B cell (primary cell): Measurements from ENCODE around the gene SYT13. TPM values are rescaled to one million over a fixed set of nuclear protein-coding genes. Genes with fewer than 3 reads are reported as not detected.

Experiments used
- ATAC-seq: fragments of 200-7000 bp; cut with Tn5 transposase; one replicate; pipeline ENCODE4 v1.10.0; 2021; ENCODE audit warnings: low read depth, mild to moderate bottlenecking, moderate number of reproducible peaks, moderate library complexity
- CTCF ChIA-PET: fragments of 350-600 bp; sonication (Branson Sonifier 250); formaldehyde crosslinking; loops from one replicate; lab custom pipeline; 2021; ENCODE audit warnings: antibody characterized with exemption, inconsistent platforms; lab: Charles Lee
- POLR2A ChIA-PET: fragments of 350-600 bp; sonication (Branson Sonifier 250); formaldehyde crosslinking; loops from one replicate; lab custom pipeline; 2021; ENCODE audit warnings: antibody characterized with exemption; lab: Charles Lee
- DNase-seq: peaks from one replicate; pipeline ENCODE4 v3.0.0; 2013
- H2AFZ ChIP-seq: 2 replicates; pipeline ENCODE4 v1.6.1; 2012; ENCODE audit warnings: mild to moderate bottlenecking, low read depth, low read length; ENCODE audit not compliant: insufficient read depth, poor library complexity, severe bottlenecking
- H3K27ac ChIP-seq, 2 donors: 1 replicate in 1 of 2; 2 replicates in 1 of 2; pipeline ENCODE4 v1.5.1; 2012 to 2013; ENCODE audit warnings: low read length in 2 of 2, mild to moderate bottlenecking in 2 of 2, moderate library complexity in 1 of 2
- H3K27me3 ChIP-seq, 4 experiments: fragments of 200-600 bp in 1 of 4; sonication (generic) in 1 of 4; replicated peaks in 1 of 4; 1 replicate in 2 of 4; 2 replicates in 2 of 4; pipeline versions ENCODE4 v1.6.1 to v1.7.0; 2013 to 2016; ENCODE audit warnings: low read length in 3 of 4, mild to moderate bottlenecking in 2 of 4, mixed read lengths in 1 of 4, moderate library complexity in 1 of 4; ENCODE audit not compliant: insufficient read depth in 4 of 4, control insufficient read depth in 3 of 4; ENCODE audit errors: control extremely low read depth in 1 of 4
- H3K36me3 ChIP-seq, 2 experiments: replicated peaks in 1 of 2; 1 replicate in 1 of 2; 2 replicates in 1 of 2; pipeline versions ENCODE4 v1.6.1 to v1.7.1; 2013; ENCODE audit warnings: low read length in 1 of 2; ENCODE audit not compliant: insufficient read depth in 2 of 2, control insufficient read depth in 1 of 2; ENCODE audit errors: control extremely low read depth in 1 of 2, extremely low read depth in 1 of 2
- H3K4me1 ChIP-seq, 2 donors: fragments of 200-600 bp in 1 of 2; sonication (generic) in 1 of 2; 1 replicate in 1 of 2; 2 replicates in 1 of 2; pipeline versions ENCODE4 v1.5.1 to v1.6.1; 2013 to 2017; ENCODE audit warnings: low read length in 2 of 2; ENCODE audit not compliant: control insufficient read depth in 2 of 2, insufficient read depth in 2 of 2
- H3K4me2 ChIP-seq: replicated peaks from 2 replicates; pipeline ENCODE3; 2012; ENCODE audit warnings: mild to moderate bottlenecking, low read depth, low read length; ENCODE audit not compliant: poor library complexity, severe bottlenecking
- H3K4me3 ChIP-seq, 5 experiments: fragments of 200-600 bp in 1 of 5; sonication (generic) in 1 of 5; 1 replicate in 3 of 5; 2 replicates in 2 of 5; pipeline versions ENCODE4 v1.5.1 to v1.7.0; 2011 to 2016; ENCODE audit warnings: low read length in 4 of 5, mild to moderate bottlenecking in 4 of 5, low read depth in 2 of 5, control low read depth in 1 of 5, moderate library complexity in 1 of 5; ENCODE audit not compliant: insufficient read depth in 1 of 5; ENCODE audit errors: control extremely low read depth in 1 of 5, extremely low read depth in 1 of 5
- H3K79me2 ChIP-seq: fragments of 200-600 bp; sonication (generic); one replicate; pipeline ENCODE4 v1.6.0; 2016; ENCODE audit warnings: low read length; ENCODE audit not compliant: control insufficient read depth, insufficient read depth
- H3K9ac ChIP-seq: fragments of 200-600 bp; sonication (generic); 2 replicates; pipeline ENCODE4 v1.6.1; 2017; ENCODE audit warnings: mild to moderate bottlenecking, low read length, moderate library complexity
- H3K9me3 ChIP-seq, 3 donors: one replicate each; pipeline versions ENCODE4 v1.6.1 to v1.7.1; 2013; ENCODE audit warnings: low read length in 2 of 3; ENCODE audit not compliant: control insufficient read depth in 2 of 3, insufficient read depth in 1 of 3; ENCODE audit errors: control extremely low read depth in 1 of 3
- H4K20me1 ChIP-seq: 2 replicates; pipeline ENCODE4 v1.6.0; 2012; ENCODE audit warnings: mild to moderate bottlenecking, low read length; ENCODE audit not compliant: insufficient read depth, control insufficient read depth, poor library complexity, severe bottlenecking
- H3K27ac Mint-ChIP-seq: one replicate; pipeline ENCODE4 v1.8.0; 2021; ENCODE audit warnings: mixed read lengths
- H3K27me3 Mint-ChIP-seq: one replicate; pipeline ENCODE4 v1.8.0; 2021; ENCODE audit warnings: mixed read lengths
- H3K4me1 Mint-ChIP-seq: one replicate; pipeline ENCODE4 v1.8.0; 2021; ENCODE audit warnings: mixed read lengths
- H3K4me3 Mint-ChIP-seq: one replicate; pipeline ENCODE4 v1.8.0; 2021; ENCODE audit warnings: mixed read lengths
- H3K9me3 Mint-ChIP-seq: one replicate; pipeline ENCODE4 v1.8.0; 2022; ENCODE audit warnings: mixed read lengths; ENCODE audit not compliant: insufficient read depth
- CTCF ChIP-seq: fragments of 200-600 bp; IDR thresholded peaks from one replicate; pipeline ENCODE4 v1.8.0; 2022; ENCODE audit warnings: antibody characterized with exemption, mild to moderate bottlenecking
- EZH2 ChIP-seq: IDR thresholded peaks from 2 replicates; pipeline ENCODE4 v1.6.1; 2012; ENCODE audit warnings: borderline replicate concordance, low read depth, mild to moderate bottlenecking, moderate library complexity, low read length; ENCODE audit not compliant: insufficient read depth, poor library complexity, severe bottlenecking
- WGBS: methylation state at CpG from one replicate; pipeline ENCODE4 v1.1.5; 2013; ENCODE audit warnings: missing lambda C conversion rate; ENCODE audit not compliant: insufficient coverage; 5-methylcytosine and 5-hydroxymethylcytosine counted together
- intact Hi-C: fragments of 100-400 bp; cut with micrococcal nuclease; formaldehyde crosslinking; loops from one replicate; pipeline ENCODE4 v1.10.0; 2022
- polyA plus RNA-seq: library from polyadenylated mRNA; depleted of rRNA; stranded (reverse); fragments of >200 nt; gene quantifications from 2 replicates; pipeline ENCODE4 v1.2.3, GENCODE V29; 2012
- total RNA-seq, 2 donors: library from RNA; stranded (reverse); fragments of 120-200 nt in 1 of 2; gene quantifications; 1 replicate in 1 of 2; 2 replicates in 1 of 2; pipeline versions ENCODE4 v1.2.3 to v1.2.4, GENCODE V29; 2013 to 2022

The SYT13 gene
- total and polyA plus RNA-seq, 2 donors (not counting 1 experiment from before 2014, with no cell fraction given): not detected

GRCh38 chr11:45323601-45324249 is 37.6 kb upstream of the SYT13 start:
- H3K4me3 ChIP-seq: no peak overlapping the region
- H3K27me3 ChIP-seq: peaks cover 0 to 25% (median 1%) of the 10 kb centered on the region in 4 experiments
- no peaks in the 10 kb centered on the region for H4K20me1 ChIP-seq
- no peak overlapping the region for H3K27ac Mint-ChIP-seq
- CTCF ChIA-PET: interaction anchor here (0.8 to 3.4 kb wide), 4 partner anchors 8 to 213 kb away, joined by 3 to 10 read pairs (median 3); no protein-coding TSS in a partner anchor
- POLR2A ChIA-PET: no interaction called here
- no peak overlapping the region for H3K27ac ChIP-seq
- no peak overlapping the region for H3K4me3 Mint-ChIP-seq
- DNase-seq (no peak), ATAC-seq (no peak)
- H3K9me3 ChIP-seq: peaks cover 0 to 6% (median 3%) of the 10 kb centered on the region in 3 donors
- H3K9me3 Mint-ChIP-seq: peaks cover 5% of the 10 kb centered on the region
- H3K27me3 Mint-ChIP-seq: peaks cover 53% of the 10 kb centered on the region
- intact Hi-C loops: no loop called here
- no peak for TF ChIP-seq EZH2
- H3K79me2 ChIP-seq: no peaks in the 10 kb centered on the region
- 75% methylated on average over 7 of the region's 8 CpGs for WGBS
- no peaks in the 10 kb centered on the region for H3K4me1 Mint-ChIP-seq
- H3K9ac ChIP-seq: no peak overlapping the region
- H3K36me3 ChIP-seq: no peaks in the 10 kb centered on the region
- no peak overlapping the region for H2AFZ ChIP-seq
- H3K4me1 ChIP-seq: no peaks in the 10 kb centered on the region
- no peak overlapping the region for H3K4me2 ChIP-seq

GRCh38 chr11:45322891-45323600 is 36.9 kb upstream of the SYT13 start:
- Histone ChIP-seq H3K79me2 (no peaks in the 10 kb centered on the region), H3K4me2 (no peak overlapping the region), H3K36me3 (no peaks in the 10 kb centered on the region), H3K9me3 (peaks cover 0 to 6% (median 3%) of the 10 kb centered on the region in 3 donors), H3K4me3 (no peak overlapping the region), H4K20me1 (no peaks in the 10 kb centered on the region), H2AFZ (no peak overlapping the region), H3K27ac (no peak overlapping the region), H3K9ac (no peak overlapping the region), H3K4me1 (no peaks in the 10 kb centered on the region), H3K27me3 (peaks cover 0 to 25% (median 1%) of the 10 kb centered on the region in 4 experiments)
- Mint-ChIP-seq H3K4me1 (no peaks in the 10 kb centered on the region), H3K27ac (no peak overlapping the region), H3K4me3 (no peak overlapping the region), H3K27me3 (peaks cover 55% of the 10 kb centered on the region), H3K9me3 (peaks cover 5% of the 10 kb centered on the region)
- ChIA-PET CTCF (interaction anchor here (0.8 to 3.4 kb wide), 3 partner anchors 9 to 212 kb away, joined by 3 to 10 read pairs (median 3); no protein-coding TSS in a partner anchor), POLR2A (no interaction called here)
- WGBS: 62% methylated on average over 5 of the region's 7 CpGs
- no peak for DNase-seq
- intact Hi-C loops: no loop called here
- ATAC-seq: no peak
- TF ChIP-seq EZH2: no peak
- TF ChIP-seq CTCF: no peak
